ENCODE measurements around the gene AOC1.

Gene AOC1

DNA sequence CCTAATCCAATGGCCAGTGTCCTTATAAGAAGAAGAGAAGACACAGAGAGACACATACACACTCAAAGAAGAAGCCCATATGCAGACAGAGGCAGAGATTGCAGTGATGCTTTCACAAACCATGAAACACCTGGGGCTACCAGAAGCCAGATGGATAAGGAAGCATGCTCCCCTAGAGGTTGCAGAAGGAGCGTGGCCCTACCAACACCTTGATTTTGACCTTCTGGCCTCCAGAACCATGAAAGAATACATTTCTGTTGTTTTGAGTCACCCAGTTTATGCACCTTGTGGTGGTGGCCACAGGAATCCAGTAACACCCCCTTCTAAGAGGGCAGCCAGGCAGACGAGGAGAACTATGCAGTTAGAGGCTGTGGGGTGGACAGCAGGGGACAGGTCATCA is 43.5 kb downstream of the AOC1 start:
- H3K27ac ChIP-seq: peak overlapping the region; percentile 21; the same call in 1 of the 2 replicates
- TF ChIP-seq, protein P1, sequence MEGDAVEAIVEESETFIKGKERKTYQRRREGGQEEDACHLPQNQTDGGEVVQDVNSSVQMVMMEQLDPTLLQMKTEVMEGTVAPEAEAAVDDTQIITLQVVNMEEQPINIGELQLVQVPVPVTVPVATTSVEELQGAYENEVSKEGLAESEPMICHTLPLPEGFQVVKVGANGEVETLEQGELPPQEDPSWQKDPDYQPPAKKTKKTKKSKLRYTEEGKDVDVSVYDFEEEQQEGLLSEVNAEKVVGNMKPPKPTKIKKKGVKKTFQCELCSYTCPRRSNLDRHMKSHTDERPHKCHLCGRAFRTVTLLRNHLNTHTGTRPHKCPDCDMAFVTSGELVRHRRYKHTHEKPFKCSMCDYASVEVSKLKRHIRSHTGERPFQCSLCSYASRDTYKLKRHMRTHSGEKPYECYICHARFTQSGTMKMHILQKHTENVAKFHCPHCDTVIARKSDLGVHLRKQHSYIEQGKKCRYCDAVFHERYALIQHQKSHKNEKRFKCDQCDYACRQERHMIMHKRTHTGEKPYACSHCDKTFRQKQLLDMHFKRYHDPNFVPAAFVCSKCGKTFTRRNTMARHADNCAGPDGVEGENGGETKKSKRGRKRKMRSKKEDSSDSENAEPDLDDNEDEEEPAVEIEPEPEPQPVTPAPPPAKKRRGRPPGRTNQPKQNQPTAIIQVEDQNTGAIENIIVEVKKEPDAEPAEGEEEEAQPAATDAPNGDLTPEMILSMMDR (conservative IDR thresholded peaks at IDR 0.05): no peak

DNA sequence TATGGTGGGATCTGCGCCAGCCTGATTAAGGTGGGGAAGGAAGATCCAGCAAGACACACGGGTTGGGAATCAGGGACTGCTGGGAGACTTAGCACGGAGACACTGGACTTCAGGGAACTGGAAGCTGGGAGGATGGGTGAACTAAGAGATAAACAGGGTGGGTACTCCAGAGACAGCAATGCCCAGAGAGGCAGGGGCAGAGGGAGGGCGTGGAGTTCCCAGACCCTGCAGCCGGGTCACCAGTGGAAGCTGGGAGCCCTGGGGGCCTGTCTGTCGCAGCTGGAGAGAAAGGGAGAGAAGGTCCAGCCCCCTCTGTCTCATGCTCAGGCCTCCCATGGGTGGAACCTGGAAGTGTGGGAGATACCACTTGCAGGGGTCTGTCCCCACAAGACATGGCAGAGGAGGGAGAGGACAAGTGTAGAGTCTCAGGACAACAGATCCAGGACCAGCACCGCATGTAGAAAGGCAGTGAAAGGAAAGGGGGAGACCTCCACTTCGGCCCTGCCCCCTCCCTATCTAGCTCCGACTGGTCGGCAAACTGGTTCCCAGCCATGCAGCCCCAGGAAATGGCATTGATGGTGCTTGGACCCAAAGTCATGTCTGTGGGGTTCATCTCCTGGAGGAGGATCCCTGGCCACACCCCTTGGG is 44.4 kb downstream of the AOC1 start:
- H3K27ac ChIP-seq: peak overlapping the region; percentile 21; the same call in 1 of the 2 replicates
- TF ChIP-seq, protein P1 (conservative IDR thresholded peaks at IDR 0.05): no peak

DNA sequence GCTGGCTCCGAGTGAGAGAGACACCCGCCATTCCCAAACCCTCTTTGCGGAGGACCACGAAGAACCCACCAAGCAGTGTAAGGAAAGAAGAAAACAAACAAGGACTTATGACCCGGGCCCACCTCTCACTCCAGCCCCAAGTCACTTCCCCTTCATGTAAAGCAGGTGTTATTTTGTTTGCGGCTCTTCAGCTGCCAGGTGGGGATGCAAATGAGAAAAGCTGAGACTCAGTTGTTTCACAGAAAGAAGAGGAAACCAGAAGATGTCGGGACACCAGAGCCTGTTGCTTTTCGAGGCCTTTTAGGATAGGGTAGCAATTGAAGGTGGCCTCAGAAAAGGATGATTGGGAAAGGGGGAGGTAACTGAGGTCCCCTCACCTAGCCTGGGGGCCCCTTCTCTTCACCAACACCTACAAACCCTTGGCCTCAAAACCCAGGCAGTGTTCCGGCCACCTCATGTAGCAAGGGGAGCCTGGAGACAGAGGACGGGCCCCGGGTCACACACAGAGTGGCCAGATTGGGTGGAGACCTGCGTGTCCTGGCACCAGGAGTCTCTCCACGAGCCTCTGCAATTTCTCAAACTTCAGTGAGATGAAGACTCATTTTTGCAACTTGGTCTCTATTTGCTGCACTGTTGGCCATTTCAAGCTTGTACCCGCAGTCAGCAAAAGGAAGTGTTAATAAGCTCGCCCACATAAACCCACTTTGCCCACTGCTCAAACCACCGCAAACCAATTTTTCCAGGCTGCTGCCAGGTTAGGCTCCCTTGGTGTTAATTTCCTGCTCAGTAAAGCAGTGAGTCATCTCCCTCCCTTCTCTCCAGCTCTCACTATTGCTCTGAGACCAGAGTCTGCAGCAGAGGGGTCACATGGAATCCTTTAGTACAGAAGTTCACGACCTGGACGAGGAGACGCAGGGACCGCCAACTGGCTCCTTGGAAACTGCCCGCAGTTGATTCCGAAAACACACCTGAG is 45.5 kb downstream of the AOC1 start:
- TF ChIP-seq, protein P1 (conservative IDR thresholded peaks at IDR 0.05): no peak
- H3K27ac ChIP-seq: no peak overlapping the region

- TF ChIP-seq, protein P1 (conservative IDR thresholded peaks at IDR 0.05): peak; percentile 98
- no peak overlapping the region for H3K27ac ChIP-seq
These were observed 46.2 kb downstream of the AOC1 start for GRCh38 chr7:150898475-150899011.

- H3K27ac ChIP-seq: peak overlapping the region; percentile 96
- TF ChIP-seq, protein P1 (conservative IDR thresholded peaks at IDR 0.05): no peak
These were observed 48.4 kb downstream of the AOC1 start for GRCh38 chr7:150900675-150901074.

- TF ChIP-seq, protein P1 (conservative IDR thresholded peaks at IDR 0.05): no peak
- peak overlapping the region; percentile 96 for H3K27ac ChIP-seq
These were observed 49.1 kb downstream of the AOC1 start for GRCh38 chr7:150901160-150902035.
